ENCODE data around the gene EHF. TPM values are rescaled to one million over a fixed set of nuclear protein-coding genes. Genes with fewer than 3 reads are reported as not detected.
"Not testable (repeated sequence)": the region's sequence is repeated elsewhere in the genome, so short reads cannot be mapped to it uniquely, and the experiment has no call there.

EHF gene
- 0.57 and 1.1 TPM in 2 replicates for total RNA-seq (2014; rRNA removed; shearing (Covaris generic))

DNA sequence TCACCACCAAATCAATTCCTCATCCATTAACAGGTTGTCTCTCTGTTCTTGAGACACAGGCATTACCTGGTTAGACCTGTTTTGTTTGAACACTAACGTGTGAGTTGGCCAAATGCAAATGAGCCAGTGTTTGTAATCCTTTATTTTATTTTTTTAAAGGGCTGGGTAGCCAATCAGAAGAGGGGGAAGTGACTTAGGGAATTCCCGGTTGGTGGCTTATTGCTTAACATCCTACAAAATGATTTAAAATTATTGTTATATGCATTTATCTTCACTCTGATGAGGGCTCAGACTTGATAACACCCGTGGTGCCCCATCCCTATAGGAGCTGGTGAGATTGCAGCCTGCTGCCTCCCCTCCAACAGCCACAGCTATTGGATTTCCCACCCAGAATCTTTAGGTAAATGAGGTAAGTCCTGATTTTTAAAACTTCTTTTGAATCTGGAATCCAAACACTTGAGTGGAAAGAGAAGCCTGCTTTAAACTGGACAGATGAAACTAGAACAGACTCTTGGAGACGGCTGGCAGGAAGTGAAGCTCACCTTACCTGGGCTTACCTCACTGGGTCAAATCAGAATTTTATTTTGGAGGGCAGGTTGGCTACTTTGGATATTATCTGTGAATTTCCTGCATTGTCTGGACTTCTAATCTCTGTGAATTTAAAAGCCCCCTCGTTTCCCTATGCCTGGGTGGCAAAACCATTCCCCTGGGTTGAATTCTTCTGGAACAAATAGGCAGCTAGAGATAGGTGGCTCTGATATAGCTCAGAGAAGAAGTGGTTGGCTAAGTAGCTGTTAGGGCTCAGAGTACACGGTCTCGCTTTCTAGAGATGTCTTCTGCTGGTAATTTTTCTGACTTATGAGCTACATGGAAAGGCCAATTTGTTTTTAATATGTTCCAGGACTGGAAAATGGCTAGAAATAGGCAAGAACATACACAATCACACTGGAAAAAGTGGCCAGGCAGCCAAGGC, at the start of gene EHF:
Gene EHF, plus strand, starts transcription at position 274 of the 973 bp plus-strand sequence. CDS start 21,538 bp downstream, outside the sequence.
- no peak for DNase-seq (ENCODE audit: low read depth)

DNA sequence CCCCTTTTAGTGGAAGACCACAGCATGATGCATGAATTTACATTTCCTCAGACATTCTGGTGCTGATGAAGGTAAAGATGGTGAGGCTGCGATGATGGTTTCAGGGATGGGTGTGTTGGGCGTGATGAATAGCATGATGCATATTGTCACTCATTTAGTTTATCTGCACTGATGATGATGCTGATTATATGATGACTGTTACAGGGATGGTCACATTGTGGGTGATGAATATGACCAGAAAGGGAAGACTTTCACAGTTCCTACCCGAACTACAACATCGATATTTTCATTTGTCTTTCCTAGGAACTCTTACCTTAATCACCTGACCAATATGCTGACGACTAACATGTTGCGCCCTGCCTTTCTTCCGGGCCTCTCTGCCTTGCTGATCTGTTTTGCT, 47.4 kb upstream of the EHF start:
- no peak for DNase-seq (ENCODE audit: low read depth)

DNA sequence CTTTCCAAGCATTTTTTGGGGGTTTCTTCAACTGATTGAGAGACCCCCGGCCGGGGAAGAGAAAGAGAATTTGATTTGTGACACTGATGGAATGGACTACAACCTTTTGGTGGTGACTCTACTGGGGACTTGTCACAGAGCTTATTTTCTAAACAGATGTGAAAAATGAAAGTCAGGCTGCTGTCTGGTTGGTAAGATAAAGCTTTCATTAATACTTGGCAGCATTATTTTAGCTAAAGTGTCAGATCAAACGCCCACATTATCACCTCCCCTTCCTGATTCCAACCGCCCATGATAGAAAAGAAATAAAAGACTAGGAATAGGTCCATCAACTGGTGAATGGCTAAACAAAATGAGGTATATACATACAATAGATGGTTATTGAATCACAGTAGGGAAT, 45.6 kb upstream of the EHF start:
- no peak for DNase-seq (ENCODE audit: low read depth)

DNA sequence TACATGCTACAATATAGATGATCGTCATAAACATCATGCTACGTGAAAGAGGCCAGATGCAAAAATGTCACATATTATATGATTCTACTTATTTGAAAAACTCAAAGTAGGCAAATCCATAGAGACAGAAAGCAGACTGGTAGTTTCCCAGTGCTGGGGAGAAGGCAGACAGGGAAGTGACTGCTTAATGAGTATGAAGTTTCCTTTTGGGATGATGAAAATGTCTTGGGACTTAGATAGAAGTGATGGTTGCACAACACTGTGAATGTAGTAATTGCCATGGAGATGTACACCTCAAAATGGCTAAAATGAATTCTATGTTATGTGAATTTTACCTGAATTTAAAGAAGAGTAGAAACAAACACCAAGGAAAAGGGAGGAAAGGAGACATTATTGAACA, 45.2 kb upstream of the EHF start:
- DNase-seq (ENCODE audit: low read depth), result no peak

GRCh38 chr11:34576331-34576730, 44.6 kb upstream of the EHF start:
- DNase-seq (ENCODE audit: low read depth), result no peak

DNA sequence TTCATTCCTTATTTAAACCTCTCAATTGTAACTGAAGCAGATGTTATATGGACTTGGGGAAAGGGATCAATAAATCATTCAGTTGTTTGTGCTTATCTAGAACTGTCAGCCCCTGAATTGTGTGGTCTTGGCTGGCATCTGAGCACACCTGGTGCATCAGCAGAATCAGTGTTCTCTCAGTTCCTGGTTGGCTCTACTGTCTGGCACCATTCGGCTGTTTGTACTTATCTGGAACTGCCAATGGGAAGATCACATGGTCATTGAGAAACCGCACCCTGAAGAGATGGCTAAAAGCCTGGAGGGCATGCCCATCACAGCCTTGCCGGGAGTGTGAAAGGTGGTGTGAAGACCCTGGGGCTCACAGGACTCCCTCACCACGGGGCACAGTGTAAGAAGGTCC, 37.1 kb upstream of the EHF start:
- DNase-seq (ENCODE audit: low read depth), result no peak

DNA sequence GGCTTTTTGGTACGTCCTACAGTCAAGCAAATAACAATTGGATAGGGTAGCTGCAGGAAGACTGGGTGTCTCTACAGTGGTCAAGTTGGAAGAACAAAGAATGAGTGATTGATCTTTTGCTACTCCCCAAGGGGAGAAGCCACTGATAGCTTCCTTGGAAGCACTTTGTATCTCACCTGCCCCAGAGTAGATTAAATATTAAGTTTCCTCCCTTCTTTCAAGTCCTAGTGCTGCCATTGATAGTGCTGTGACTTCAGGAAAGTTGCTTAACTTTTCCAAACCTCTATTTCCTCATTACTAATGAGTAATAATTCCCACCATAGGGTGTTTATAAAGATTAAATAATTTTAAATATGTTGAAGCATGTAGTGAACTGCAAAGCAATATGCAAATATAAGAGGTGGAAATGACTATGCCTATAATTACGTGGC, 35.6 kb upstream of the EHF start:
- DNase-seq (ENCODE audit: low read depth), result no peak

- peak; percentile 45 for DNase-seq (ENCODE audit: low read depth)
Measured at GRCh38 chr11:34585735-34586487, 35.0 kb upstream of the EHF start.

DNA sequence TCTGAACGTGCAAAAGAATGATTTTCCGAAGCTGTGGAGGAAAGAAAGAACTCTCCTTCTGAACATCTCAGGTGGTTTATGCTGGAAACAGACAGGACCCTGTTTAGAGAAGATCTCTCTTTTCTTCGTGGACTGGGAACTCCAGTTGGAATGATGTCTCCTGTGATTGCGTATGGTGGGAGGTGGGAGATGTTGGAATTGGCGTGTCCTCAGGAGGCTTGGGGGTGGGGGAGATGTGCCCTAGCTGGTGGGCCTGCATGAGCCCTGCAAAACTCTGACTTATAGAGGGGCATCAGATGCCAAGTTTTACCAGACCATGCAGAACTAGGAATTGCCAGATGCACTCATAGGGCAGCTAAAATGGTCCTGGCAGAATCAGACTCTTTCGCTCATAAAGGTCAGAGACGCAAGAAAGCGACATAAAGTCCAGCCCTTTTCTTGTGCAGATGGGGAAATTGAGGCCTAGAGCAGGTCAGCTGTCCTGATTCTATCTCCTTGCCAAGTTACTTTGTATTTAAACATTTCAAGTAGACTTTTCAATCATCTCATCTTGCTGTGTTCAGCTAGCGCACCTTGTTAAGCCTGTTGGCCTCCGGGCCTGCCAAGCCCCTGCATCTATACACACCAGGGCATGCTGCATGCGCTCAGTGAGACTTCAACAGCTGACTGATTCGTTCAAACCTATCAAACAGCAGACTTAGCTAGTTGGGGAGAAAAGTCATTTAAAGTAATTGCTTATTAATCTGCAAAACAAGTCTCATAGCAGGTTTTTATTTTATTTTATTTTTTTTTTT, 34.2 kb upstream of the EHF start:
- no peak for DNase-seq (ENCODE audit: low read depth)

DNA sequence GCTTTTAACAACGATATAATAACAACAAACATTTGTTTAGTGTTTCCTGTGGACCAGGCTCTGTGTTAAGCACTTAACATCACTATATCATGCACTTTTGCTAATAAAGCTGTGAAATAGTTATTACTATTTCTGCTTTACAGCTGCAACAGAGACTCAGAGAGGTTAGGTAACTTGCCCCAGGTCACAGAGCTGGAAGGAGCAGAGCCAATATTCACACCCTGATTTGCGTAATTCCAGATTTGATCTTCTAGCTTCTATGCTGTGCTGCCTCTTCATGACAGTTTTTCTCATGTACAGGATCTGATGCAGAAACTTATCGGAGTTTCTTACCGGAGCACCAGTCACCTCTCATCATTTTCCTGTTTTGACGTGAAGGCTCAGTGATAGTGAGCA, 33.6 kb upstream of the EHF start:
- no peak for DNase-seq (ENCODE audit: low read depth)

DNA sequence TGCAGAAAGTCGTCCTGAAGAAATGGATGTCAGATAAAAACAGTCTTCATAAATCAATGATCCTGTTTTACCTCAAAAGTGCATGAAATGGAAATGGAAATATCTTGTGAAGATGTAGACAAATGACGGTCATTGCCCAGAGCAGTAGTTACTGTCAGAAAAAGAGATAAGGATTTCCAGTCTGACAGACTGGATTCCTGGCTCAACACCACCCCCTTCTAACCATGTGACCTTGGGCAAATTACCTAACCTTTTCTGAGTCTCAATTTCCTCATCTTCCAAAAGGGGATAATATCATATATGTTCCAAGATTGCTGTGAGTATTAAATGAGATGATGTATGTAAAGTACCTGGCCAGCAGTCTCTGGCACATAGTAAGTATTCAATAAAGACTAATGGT, 32.9 kb upstream of the EHF start:
- no peak for DNase-seq (ENCODE audit: low read depth)

GRCh38 chr11:34588701-34589100, 32.2 kb upstream of the EHF start:
- DNase-seq (ENCODE audit: low read depth), result no peak

DNA sequence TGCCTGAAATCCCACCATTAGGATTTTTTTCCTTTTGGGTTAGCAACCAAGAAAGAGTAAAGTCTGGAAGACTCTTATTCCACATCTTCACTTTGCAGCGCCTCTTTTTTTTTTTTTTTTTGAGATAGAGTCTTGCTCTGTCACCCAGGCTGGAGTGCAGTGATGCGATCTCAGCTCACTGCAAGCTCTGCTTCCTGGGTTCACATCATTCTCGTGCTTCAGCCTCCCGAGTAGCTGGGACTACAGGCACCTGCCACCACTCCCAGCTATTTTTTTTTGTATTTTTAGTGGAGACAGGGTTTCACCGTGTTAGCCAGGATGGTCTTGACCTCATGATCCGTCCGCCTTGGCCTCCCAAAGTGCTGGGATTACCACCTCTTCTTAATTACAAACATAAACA, 31.7 kb upstream of the EHF start:
- not testable (repeated sequence) for DNase-seq (ENCODE audit: low read depth)

DNA sequence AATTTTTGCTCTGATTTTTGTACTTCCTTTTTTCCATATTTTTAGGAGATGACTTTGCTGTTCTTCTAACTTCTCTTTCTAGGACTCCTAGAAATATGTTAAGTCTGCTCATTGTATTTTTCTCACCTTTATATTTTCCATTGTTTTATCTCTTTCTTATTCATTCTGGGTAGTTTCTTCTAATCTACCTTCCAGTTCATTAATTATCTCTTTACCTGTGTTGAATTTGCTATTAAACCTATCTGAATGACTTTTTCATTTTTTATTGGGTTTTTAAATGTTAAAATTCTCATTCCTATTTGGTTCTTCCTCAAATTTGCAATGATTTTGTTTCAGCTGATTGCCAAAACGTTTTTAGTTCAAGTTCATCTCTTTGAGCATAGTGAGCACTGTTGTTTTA, 27.8 kb upstream of the EHF start:
- DNase-seq (ENCODE audit: low read depth), result no peak

DNA sequence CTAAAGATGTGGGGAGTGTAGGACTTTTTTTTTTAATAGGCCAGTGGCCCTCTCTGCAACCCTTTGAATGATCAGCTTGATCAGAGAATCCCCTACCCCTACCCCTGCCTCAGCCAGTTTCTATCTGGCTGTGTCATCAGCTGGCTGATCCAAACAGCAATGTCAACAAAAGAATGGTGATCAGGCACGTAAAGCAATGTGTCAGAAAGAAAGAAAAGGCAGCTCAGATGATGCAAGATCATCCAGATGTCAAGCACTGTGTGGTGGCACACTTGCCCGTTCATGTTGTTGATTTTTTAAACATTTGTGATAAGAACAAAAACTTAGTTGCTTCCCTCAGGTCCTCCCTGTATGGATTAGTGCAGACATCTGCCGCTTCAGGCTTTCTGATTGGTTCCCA, 26.3 kb upstream of the EHF start:
- no peak for DNase-seq (ENCODE audit: low read depth)

DNA sequence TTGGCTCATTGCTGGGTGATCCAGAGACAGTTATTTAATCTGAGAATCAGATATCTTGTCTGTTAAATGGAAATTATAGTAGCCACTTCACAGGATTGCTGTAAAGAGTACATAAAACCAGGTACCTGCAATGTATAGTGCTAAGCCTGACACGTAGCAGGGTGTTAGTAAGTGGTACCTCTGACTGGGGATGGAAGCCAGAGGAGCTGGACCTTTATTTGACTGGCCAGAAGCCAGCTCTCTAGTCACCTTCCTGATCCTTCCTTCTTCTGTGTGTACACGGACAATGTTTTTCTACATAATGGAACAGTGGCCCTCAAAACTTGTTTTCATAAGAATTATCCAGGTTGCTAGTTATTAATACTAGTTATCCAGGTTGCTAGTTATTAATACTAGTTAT, 25.5 kb upstream of the EHF start:
- no peak for DNase-seq (ENCODE audit: low read depth)

DNA sequence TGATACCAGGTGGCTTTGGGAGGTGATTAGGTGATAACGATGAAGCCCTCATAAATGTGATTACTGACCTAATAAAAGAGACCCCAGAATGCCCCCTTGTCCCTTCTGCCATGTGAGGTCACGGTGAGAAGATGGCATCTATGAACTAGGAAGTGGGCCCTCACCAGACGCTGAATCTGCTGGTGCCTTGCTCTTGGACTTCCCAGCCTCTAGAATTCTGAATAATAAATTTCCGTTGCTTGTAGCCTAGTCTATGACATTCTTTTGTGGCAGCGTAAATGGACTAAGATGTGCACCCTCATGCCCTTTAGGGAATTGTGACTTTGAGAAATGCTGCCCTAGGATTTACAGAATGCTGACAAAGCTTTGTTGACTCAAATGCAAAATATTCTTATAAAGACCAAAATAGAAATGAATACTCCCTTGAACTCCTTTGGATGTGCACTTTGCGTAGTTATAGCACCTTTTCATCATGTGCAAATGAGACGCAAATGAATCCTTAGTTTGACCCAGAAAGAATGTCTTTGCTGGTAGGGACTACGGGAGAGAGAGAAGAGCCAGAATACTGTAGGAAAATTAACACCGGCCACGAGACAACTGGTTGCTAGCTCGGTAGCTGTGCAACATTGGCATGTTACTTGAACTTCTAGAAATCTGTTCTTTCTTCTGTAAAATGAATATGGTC, 24.8 kb upstream of the EHF start:
- no peak for DNase-seq (ENCODE audit: low read depth)

DNA sequence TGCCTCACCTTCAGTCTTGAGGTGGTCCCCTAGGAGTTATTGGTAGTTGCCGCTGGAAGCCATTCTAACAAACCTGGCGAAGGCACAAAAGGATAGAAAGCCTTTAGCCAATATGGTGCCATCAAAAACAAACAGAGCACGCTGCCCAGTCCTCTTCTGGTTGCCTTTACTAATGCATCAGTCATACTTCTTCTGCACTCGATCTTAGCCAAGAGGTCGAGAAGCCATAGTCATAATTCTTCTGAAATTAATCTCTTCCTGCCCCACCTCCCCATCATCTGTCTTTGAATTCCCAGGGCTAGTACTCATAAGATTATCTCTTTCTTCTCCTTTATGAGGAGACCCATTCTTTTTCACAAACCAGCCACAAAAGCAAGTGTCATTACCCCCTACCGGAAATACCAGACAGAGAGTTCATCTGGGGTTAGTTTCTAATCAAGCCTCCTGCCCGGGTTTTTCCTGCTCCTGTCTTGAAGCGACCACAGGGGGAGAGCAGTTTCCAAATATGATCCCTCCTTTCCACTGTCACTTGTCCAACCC, 21.4 kb upstream of the EHF start:
- peak; percentile 87 for DNase-seq (ENCODE audit: low read depth)

DNA sequence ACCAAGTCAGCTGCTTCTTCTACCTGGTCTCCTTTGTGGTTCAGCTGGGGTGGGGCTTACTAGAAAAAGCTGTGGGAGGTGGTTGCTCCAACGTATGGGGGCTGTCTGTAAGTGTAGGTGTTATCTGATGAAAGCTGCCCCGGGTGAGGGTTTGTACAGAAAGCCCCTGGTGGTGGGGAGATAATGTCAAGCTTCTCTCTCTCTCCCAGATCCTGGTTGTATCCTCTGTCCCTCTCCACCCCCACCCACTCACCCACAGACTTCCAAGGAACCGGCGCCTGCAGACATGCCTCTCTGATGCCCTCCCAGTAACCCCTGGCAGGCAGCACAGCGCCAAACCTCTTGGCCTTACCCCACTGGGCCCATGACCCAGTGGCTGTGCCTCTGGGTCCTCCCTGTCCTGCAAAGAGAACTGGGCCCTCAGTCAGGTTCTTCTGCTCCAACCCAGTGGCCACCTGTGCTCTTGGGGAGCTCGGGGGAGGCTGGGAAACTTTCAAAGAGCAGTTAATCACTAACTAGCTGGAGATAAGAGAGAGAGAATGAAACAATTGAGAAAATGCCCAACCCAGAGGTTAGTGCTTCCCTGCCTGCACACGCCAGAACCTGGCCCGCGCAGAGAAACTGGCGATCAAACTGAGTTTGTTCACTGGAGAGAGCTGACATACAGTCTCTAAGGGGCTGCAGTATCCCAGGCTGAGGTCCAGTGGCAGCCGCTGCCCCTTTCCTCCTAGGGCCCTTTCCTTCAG, 20.4 kb upstream of the EHF start:
- peak; percentile 61 for DNase-seq (ENCODE audit: low read depth)

DNA sequence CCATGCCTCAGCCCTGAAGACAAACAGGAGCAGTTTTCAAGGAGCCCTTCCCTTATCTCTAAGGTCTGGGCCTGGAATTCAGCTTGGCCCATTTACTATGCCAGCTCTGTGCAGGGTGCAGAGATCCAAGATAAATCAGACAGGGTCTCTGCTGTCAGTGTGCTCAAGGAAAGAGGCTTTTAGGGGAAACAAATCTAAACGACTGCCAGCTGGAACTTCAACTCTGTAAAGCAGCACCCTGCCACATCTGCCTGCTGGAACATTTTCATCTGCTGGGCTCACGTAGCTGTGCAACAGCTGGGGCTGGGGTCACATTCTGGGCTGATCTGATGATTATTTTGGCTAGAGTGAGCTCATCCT, 19.8 kb upstream of the EHF start:
- no peak for DNase-seq (ENCODE audit: low read depth)

- no peak for DNase-seq (ENCODE audit: low read depth)
Measured at GRCh38 chr11:34601609-34602008, 19.3 kb upstream of the EHF start.
